GM21576 (cell line): ENCODE measurements around the gene JSRP1.

ENCODE experiments used
- ATAC-seq: cut with Tn5 transposase; IDR thresholded peaks from one replicate; pipeline ENCODE4 v1.9.1; 2021; ENCODE audit warnings: mild to moderate bottlenecking, moderate library complexity; ENCODE audit not compliant: unreplicated experiment

Gene JSRP1

DNA sequence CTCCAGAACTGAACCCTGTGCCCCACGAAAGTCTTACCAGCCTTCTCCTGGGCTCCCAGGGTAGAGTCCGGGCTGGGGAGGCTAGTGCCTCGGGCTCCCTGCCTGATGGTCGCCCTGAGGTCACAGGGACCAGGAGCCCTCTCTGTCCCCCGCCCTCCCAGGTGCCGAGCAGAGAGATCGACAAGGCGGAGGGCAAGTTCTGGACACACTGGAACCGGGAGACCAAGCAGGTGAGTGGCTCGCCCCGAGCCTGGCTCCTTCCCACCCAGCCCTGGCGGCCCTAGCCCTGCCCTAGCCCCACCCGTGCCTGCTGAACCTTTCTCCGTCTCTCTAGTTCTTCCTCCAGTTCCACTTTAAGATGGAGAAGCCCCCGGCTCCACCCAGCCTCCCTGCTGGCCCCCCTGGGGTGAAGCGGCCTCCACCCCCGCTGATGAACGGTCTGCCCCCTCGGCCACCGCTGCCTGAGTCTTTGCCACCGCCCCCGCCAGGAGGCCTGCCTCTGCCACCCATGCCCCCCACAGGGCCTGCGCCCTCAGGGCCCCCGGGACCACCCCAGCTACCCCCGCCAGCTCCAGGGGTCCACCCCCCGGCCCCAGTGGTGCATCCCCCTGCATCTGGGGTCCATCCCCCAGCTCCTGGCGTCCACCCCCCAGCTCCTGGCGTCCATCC is 8.7 kb downstream of the JSRP1 start:
- no peak for ATAC-seq

- no peak for ATAC-seq
Observed at GRCh38 chr19:2246801-2247361, 9.3 kb downstream of the JSRP1 start.

GRCh38 chr19:2246014-2246620 is 10.1 kb downstream of the JSRP1 start:
- ATAC-seq, result no peak

GRCh38 chr19:2245273-2245672 is 10.9 kb downstream of the JSRP1 start:
- ATAC-seq, result no peak

DNA sequence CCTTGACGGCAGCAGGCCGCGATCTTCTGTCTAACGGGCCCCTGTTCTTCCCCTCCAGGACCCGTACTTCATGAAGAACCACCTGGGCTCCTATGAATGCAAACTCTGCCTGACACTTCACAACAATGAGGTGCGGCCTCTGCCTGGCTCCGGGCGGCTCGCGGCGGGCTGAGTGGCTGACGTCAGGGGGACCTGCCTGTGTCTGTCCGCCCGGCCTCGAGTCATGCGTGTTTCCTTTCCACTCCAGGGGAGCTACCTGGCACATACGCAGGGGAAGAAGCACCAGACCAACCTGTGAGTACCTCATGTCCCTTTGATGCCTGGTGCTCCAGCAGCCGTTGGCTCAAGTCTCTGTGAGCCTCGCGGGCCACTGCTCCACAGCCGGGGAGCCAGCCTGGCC is 11.7 kb downstream of the JSRP1 start:
- no peak for ATAC-seq

GRCh38 chr19:2244125-2244411 is 12.1 kb downstream of the JSRP1 start:
- no peak for ATAC-seq

- ATAC-seq, result no peak
Observed at GRCh38 chr19:2243274-2244124, 12.7 kb downstream of the JSRP1 start.

- ATAC-seq, result no peak
Observed at GRCh38 chr19:2242816-2243215, 13.4 kb downstream of the JSRP1 start.

- no peak for ATAC-seq
Observed at GRCh38 chr19:2242092-2242537, 14.1 kb downstream of the JSRP1 start.

GRCh38 chr19:2240881-2241760 is 15.1 kb downstream of the JSRP1 start:
- no peak for ATAC-seq

GRCh38 chr19:2239771-2240770 is 16.1 kb downstream of the JSRP1 start:
- no peak for ATAC-seq

GRCh38 chr19:2239173-2239572 is 17.0 kb downstream of the JSRP1 start:
- no peak for ATAC-seq

DNA sequence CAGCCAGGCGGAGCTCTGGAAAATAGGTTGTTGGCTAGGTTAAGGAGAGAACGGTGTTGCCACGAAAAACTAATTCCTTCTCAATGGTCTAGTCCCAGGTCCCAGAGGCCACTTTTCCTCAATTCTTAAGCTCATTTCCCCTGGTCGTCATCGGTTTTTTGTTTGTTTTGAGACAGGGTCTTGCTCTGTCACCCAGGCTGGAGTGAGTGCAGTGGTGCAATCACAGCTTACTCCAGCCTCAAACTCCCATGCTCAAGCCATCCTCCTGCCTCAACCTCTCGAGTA is 18.4 kb downstream of the JSRP1 start:
- ATAC-seq, result no peak

DNA sequence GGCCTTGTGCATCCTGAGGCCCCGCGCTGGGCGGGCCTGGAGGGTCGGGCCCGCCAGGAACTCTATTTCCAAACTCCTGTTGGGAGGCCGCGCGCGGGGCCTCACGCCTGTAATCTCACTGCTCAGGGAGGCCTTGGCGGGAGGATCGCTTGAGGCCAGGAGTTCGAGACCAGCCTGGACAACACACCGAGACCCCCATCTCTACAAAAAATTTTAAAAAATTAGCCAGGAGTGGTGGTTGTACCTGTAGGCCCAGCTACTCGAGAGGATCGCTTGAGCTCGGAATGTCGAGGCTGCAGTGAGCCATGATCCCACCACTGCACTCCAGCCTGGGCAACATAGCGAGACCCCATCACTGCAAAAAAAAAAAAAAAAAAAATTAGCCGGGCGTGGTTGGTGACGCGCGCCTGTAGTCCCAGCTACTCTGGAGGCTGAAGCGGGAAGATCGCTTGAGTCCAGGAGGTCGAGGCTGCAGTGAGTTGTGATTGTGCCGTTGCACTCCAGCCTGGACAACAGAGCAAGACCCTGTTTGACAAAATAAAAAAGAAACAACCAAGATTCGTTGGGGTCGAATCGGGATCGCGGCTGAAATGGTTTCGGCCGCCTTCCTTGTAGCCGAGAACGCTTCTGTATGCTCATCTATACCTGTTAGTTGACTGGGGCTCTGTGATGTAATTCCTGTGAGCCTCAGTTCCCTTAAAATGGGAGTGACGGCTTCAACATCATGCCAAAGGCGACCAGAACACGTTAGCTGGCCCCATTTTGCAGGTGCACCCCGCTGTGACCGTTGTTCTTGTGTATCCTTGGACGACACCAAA is 19.0 kb downstream of the JSRP1 start:
- no peak for ATAC-seq

DNA sequence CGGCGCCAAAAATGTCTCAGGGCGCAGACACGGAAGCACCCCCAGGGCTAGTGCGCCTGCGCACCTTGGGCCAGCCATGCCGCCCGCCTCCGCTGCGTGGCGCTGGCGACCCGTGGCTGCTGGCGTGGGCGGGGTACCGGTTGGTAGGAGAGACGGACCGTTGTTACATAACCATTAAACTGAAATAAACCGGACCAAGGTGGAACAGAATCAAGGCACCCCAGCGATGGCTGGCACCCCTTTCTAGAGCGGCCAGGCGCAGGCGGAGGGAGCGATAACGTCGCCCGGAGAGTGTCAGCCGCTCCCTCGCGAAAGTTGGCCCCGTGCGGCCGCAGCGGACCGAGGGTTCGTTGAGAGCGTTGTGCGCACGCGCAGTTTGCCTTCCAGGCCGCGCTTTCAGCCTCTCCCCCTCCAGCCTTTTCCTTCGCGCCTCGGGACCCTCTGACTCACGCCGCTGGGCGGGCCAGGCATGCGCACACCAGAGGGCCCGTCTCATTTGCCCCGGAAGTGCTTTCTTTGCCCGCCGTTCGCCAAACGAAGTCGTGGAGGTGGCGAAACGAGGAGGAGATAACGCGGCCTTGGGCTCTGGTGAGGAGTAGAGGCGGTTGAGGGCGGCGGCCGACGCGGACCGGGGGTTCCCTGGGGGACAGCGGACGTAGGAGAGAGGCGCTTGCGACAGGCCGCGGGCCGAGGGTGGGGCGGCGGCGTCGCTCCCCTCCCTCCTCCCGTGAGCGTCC is 19.7 kb downstream of the JSRP1 start, which contains the start of the genes PLEKHJ1 and SF3A2:
Gene PLEKHJ1 (minus strand): TSS at position 16 of the 737 bp plus-strand sequence. CDS start 81 bp downstream, outside the sequence.
Gene SF3A2 (plus strand): TSS at position 511 of the 737 bp plus-strand sequence. CDS start 6,595 bp downstream, outside the sequence.
- peak; percentile 59 for ATAC-seq

- peak; percentile 14 for ATAC-seq
Observed at GRCh38 chr19:2236064-2236313, 20.2 kb downstream of the JSRP1 start.

GRCh38 chr19:2235381-2236063 is 20.7 kb downstream of the JSRP1 start:
- ATAC-seq, result no peak

GRCh38 chr19:2234996-2235380 is 21.2 kb downstream of the JSRP1 start:
- ATAC-seq, result no peak
